IMR-90 (cell line): Measurements from ENCODE around the gene FANCE. TPM values are rescaled to one million over a fixed set of nuclear protein-coding genes. Genes with fewer than 3 reads are reported as not detected.

Experiments used
- ATAC-seq: fragments of 200-7000 bp; cut with Tn5 transposase; 2 replicates; pipeline ENCODE4 v1.9.1; 2020; ENCODE audit warnings: low read depth, mild to moderate bottlenecking, moderate library complexity
- BruUV-seq: library from RNA; stranded (reverse); fragments of 400-500 nt; replicated peaks from 2 replicates; lab custom pipeline; 2021; lab: Mats Ljungman, UMichigan
- CTCF ChIA-PET: fragments of 300-600 bp; formaldehyde crosslinking; extraction: SDS; loops from one replicate; lab custom pipeline; 2021; ENCODE audit warnings: antibody characterized with exemption; lab: Yijun Ruan, JAX
- POLR2A ChIA-PET: fragments of 300-600 bp; sonication (Branson Sonifier 250); formaldehyde crosslinking; loops from one replicate; lab custom pipeline; 2022; ENCODE audit warnings: antibody characterized with exemption; ENCODE audit not compliant: unreplicated experiment; lab: Charles Lee
- DNase-seq: peaks from one replicate; pipeline ENCODE4 v3.0.0; 2013
- H2AFZ ChIP-seq: replicated peaks from 2 replicates; pipeline ENCODE3; 2013; ENCODE audit warnings: low read length, mild to moderate bottlenecking; ENCODE audit not compliant: poor library complexity
- H2AK5ac ChIP-seq: 2 replicates; pipeline ENCODE4 v1.6.1; 2013; ENCODE audit warnings: low read depth, low read length, inconsistent platforms
- H2AK9ac ChIP-seq: replicated peaks from 2 replicates; pipeline ENCODE3; 2013; ENCODE audit warnings: mild to moderate bottlenecking, low read depth, low read length, moderate library complexity; ENCODE audit not compliant: poor library complexity
- H2BK120ac ChIP-seq: 2 replicates; pipeline ENCODE4 v1.6.1; 2013; ENCODE audit warnings: low read depth, low read length, inconsistent platforms
- H2BK15ac ChIP-seq: 3 replicates; pipeline ENCODE4 v1.6.1; 2013; ENCODE audit warnings: low read depth, low read length, inconsistent platforms
- H2BK20ac ChIP-seq: 2 replicates; pipeline ENCODE4 v1.6.1; 2013; ENCODE audit warnings: low read depth, mild to moderate bottlenecking, inconsistent platforms, low read length, moderate library complexity
- H2BK5ac ChIP-seq: 2 replicates; pipeline ENCODE4 v1.6.1; 2013; ENCODE audit warnings: mild to moderate bottlenecking, low read depth, low read length, inconsistent platforms; ENCODE audit not compliant: poor library complexity, severe bottlenecking
- H3K14ac ChIP-seq: replicated peaks from 2 replicates; pipeline ENCODE4 v1.6.1; 2013; ENCODE audit warnings: low read depth, low read length, inconsistent platforms
- H3K18ac ChIP-seq: 2 replicates; pipeline ENCODE4 v1.6.1; 2013; ENCODE audit warnings: low read depth, low read length, control low read depth
- H3K23ac ChIP-seq: 2 replicates; pipeline ENCODE4 v1.6.1; 2013; ENCODE audit warnings: low read depth, low read length, inconsistent platforms
- H3K27ac ChIP-seq: 2 replicates; pipeline ENCODE4 v1.5.1; 2013; ENCODE audit warnings: mild to moderate bottlenecking, control low read depth, low read length; ENCODE audit not compliant: insufficient read depth
- H3K27me3 ChIP-seq: 2 replicates; pipeline ENCODE4 v1.6.1; 2013; ENCODE audit warnings: low read length; ENCODE audit not compliant: control insufficient read depth, insufficient read depth
- H3K36me3 ChIP-seq: 2 replicates; pipeline ENCODE4 v1.6.1; 2013; ENCODE audit warnings: low read length, mixed read lengths; ENCODE audit not compliant: control insufficient read depth, insufficient read depth
- H3K4ac ChIP-seq: 2 replicates; pipeline ENCODE4 v1.6.1; 2013; ENCODE audit warnings: low read depth, low read length, inconsistent platforms
- H3K4me1 ChIP-seq: 2 replicates; pipeline ENCODE4 v1.6.1; 2013; ENCODE audit warnings: low read length, mixed read lengths; ENCODE audit not compliant: control insufficient read depth, insufficient read depth
- H3K4me2 ChIP-seq: 2 replicates; pipeline ENCODE4 v1.6.1; 2013; ENCODE audit warnings: low read depth, mild to moderate bottlenecking, control low read depth, low read length, moderate library complexity
- H3K4me3 ChIP-seq: 2 replicates; pipeline ENCODE4 v1.5.1; 2013; ENCODE audit warnings: low read depth, mild to moderate bottlenecking, control low read depth, low read length, moderate library complexity; ENCODE audit not compliant: insufficient read depth
- H3K56ac ChIP-seq: 2 replicates; pipeline ENCODE4 v1.6.1; 2013; ENCODE audit warnings: low read length, inconsistent platforms; ENCODE audit not compliant: insufficient read depth; ENCODE audit errors: extremely low read depth
- H3K79me1 ChIP-seq, 2 experiments: 2 replicates each; pipeline ENCODE4 v1.6.1; 2013; ENCODE audit warnings: low read length in 2 of 2, inconsistent platforms in 1 of 2, low read depth in 1 of 2
- H3K9ac ChIP-seq: 2 replicates; pipeline ENCODE4 v1.6.1; 2013; ENCODE audit warnings: low read depth, low read length, control low read depth
- H3K9me1 ChIP-seq: 2 replicates; pipeline ENCODE4 v1.6.1; 2013; ENCODE audit warnings: low read length, inconsistent platforms; ENCODE audit not compliant: insufficient read depth
- H3K9me3 ChIP-seq: 2 replicates; pipeline ENCODE4 v1.6.1; 2013; ENCODE audit warnings: low read length; ENCODE audit not compliant: control insufficient read depth, insufficient read depth
- H4K20me1 ChIP-seq: 2 replicates; pipeline ENCODE4 v1.6.1; 2013; ENCODE audit warnings: low read length, inconsistent platforms; ENCODE audit not compliant: insufficient read depth
- H4K5ac ChIP-seq: 2 replicates; pipeline ENCODE4 v1.6.1; 2013; ENCODE audit warnings: mild to moderate bottlenecking, low read depth, low read length, control low read depth
- H4K8ac ChIP-seq, 2 experiments: 2 replicates each; pipeline ENCODE4 v1.6.1; 2013; ENCODE audit warnings: low read depth in 2 of 2, low read length in 2 of 2, control low read depth in 1 of 2, inconsistent platforms in 1 of 2
- H4K91ac ChIP-seq: 2 replicates; pipeline ENCODE4 v1.6.1; 2013; ENCODE audit warnings: low read depth, low read length, inconsistent platforms; ENCODE audit not compliant: insufficient read depth
- WGBS, 2 experiments: methylation state at CpG; one replicate each; pipeline versions ENCODE4 v1.1.5 to v1.1.7; 2013; ENCODE audit warnings: missing lambda C conversion rate in 2 of 2; ENCODE audit not compliant: insufficient read length in 1 of 2; ENCODE audit errors: extremely low coverage in 2 of 2; 5-methylcytosine and 5-hydroxymethylcytosine counted together
- dilution Hi-C: fragments of 300-500 bp; cut with HindIII; formaldehyde crosslinking; loops from one replicate; pipeline ENCODE4 v1.14.3; 2018; ENCODE audit warnings: low sequenced_read_pairs; ENCODE audit not compliant: unreplicated experiment
- in situ Hi-C: fragments of 300-500 bp; cut with MboI; formaldehyde crosslinking; loops from 3 replicates; pipeline ENCODE4 v1.14.3; 2019; ENCODE audit warnings: low sequenced_read_pairs, inconsistent platforms, mixed read lengths
- intact Hi-C: fragments of 100-400 bp; cut with micrococcal nuclease; formaldehyde crosslinking; loops from 2 replicates; pipeline ENCODE4 v1.10.0; 2022
- polyA plus RNA-seq, 3 experiments: library from polyadenylated mRNA; depleted of rRNA; stranded (reverse); fragments of >200 nt; gene quantifications; 2 replicates each; pipeline ENCODE4 v1.2.3, GENCODE V29; 2012; ENCODE audit warnings: low replicate concordance in 1 of 3
- total RNA-seq: library from RNA; depleted of rRNA; stranded (reverse); fragments of >200 nt; gene quantifications from 2 replicates; pipeline ENCODE4 v1.2.3, GENCODE V29; 2012
- TF ChIP-seq, protein P1 (sequence below): fragments of 150-350 bp; IDR thresholded peaks from 2 replicates; pipeline ENCODE4 v1.6.1; 2017; ENCODE audit warnings: mild to moderate bottlenecking, antibody characterized with exemption, low read length, low read depth

Gene FANCE
- total and polyA plus RNA-seq, 2 of the 4 experiments (the other 2 are of a cell fraction), result 7.1 to 9.1 TPM

DNA sequence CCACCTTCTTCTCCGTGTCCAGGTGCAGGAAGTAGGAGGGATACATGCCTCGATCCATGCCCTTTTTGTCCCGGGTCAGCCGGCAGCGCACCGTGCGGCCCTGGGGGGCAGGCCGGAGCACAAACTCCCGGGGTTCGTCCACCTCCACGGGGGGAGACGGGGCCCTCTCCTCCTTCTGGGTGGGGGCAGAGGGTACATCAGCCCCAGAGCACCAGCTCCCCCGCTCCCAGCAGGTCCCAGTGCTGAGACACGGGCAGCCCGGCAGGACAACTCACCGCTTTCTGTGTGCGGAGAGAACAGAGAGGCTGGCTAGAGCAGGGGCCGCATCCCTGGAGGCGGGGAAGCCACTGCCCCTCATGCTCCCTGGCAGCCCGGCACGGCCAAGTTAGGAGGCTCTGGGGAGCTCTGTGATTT lies 53.9 kb downstream of the FANCE start:
- in situ Hi-C loops, result no loop called here
- DNase-seq (no peak), ATAC-seq (no peak)
- ChIA-PET CTCF (no interaction called here), POLR2A (no interaction called here)
- Histone ChIP-seq H3K9me1 (0 out of 2 replicates have a peak, but pooled peaks cover 1% of the 10 kb centered on the region), H3K27ac (no peak overlapping the region), H3K9me3 (peaks cover 5% of the 10 kb centered on the region; the same call in 1 of the 2 replicates), H3K14ac (no peak overlapping the region), H4K8ac (no peak overlapping the region), H2BK15ac (no peak overlapping the region), H2BK20ac (no peak overlapping the region), H2BK5ac (no peak overlapping the region), H4K5ac (no peak overlapping the region), H3K18ac (no peak overlapping the region), H4K91ac (no peak overlapping the region), H3K36me3 (no peaks in the 10 kb centered on the region), H3K4me1 (peaks cover 4% of the 10 kb centered on the region), H2BK120ac (no peak overlapping the region), H3K9ac (no peak overlapping the region), H3K4me3 (no peak overlapping the region), H3K56ac (no peak overlapping the region), H3K23ac (no peak overlapping the region), H2AFZ (no peak overlapping the region), H3K4me2 (no peak overlapping the region), H3K27me3 (peaks cover 55% of the 10 kb centered on the region), H2AK9ac (peak overlapping the region; percentile 15), H3K79me1 (no peaks in the 10 kb centered on the region), H2AK5ac (no peak overlapping the region; the same call in 1 of the 2 replicates), H3K4ac (no peak overlapping the region), H4K20me1 (no peaks in the 10 kb centered on the region)
- dilution Hi-C loops, result no loop called here
- intact Hi-C loops, result no loop called here
- WGBS, 2 experiments, result 26% methylated on average over 5 of the region's 21 CpGs; no CpG with 5 or more reads in 1 of the 2 experiments
- no TSS peak for BruUV-seq
- TF ChIP-seq, protein P1, sequence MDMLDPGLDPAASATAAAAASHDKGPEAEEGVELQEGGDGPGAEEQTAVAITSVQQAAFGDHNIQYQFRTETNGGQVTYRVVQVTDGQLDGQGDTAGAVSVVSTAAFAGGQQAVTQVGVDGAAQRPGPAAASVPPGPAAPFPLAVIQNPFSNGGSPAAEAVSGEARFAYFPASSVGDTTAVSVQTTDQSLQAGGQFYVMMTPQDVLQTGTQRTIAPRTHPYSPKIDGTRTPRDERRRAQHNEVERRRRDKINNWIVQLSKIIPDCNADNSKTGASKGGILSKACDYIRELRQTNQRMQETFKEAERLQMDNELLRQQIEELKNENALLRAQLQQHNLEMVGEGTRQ, result no peak
